CD14-positive monocyte (primary cell): Measurements from ENCODE around the gene ACER1. TPM values are rescaled to one million over a fixed set of nuclear protein-coding genes. Genes with fewer than 3 reads are reported as not detected.
A peak's percentile ranks its signal among the peaks of the same experiment; 100 is the strongest.

ENCODE experiments used
- DNase-seq, 3 donors: peaks; one replicate each; pipeline ENCODE4 v3.0.0-alpha.2; 2011 to 2022
- H2AFZ ChIP-seq: 2 replicates; pipeline ENCODE4 v1.6.0; 2012; ENCODE audit warnings: mild to moderate bottlenecking, low read depth, low read length, inconsistent platforms; ENCODE audit not compliant: insufficient read depth, poor library complexity, severe bottlenecking
- H3K27ac ChIP-seq, 2 donors: 1 replicate in 1 of 2; 2 replicates in 1 of 2; pipeline ENCODE4 v1.5.1; 2012 to 2013; ENCODE audit warnings: low read length in 2 of 2, control low read depth in 1 of 2, inconsistent platforms in 1 of 2, low read depth in 1 of 2, mild to moderate bottlenecking in 1 of 2
- H3K27me3 ChIP-seq, 2 donors: one replicate each; pipeline versions ENCODE4 v1.6.0 to v1.6.1; 2011 to 2013; ENCODE audit warnings: low read length in 2 of 2; ENCODE audit not compliant: control insufficient read depth in 2 of 2, insufficient read depth in 2 of 2
- H3K36me3 ChIP-seq, 2 donors: replicated peaks in 1 of 2; 1 replicate in 1 of 2; 2 replicates in 1 of 2; pipeline versions ENCODE4 v1.5.1 to v1.6.1; 2012 to 2013; ENCODE audit warnings: low read length in 2 of 2, control low read depth in 1 of 2, inconsistent platforms in 1 of 2, mild to moderate bottlenecking in 1 of 2; ENCODE audit not compliant: insufficient read depth in 2 of 2, control insufficient read depth in 1 of 2
- H3K4me1 ChIP-seq, 2 donors: 1 replicate in 1 of 2; 2 replicates in 1 of 2; pipeline versions ENCODE4 v1.5.1 to v1.6.1; 2012 to 2013; ENCODE audit warnings: low read length in 2 of 2, control low read depth in 1 of 2, inconsistent platforms in 1 of 2, mild to moderate bottlenecking in 1 of 2, moderate library complexity in 1 of 2; ENCODE audit not compliant: insufficient read depth in 2 of 2, control insufficient read depth in 1 of 2
- H3K4me2 ChIP-seq: replicated peaks from 2 replicates; pipeline ENCODE3; 2012; ENCODE audit warnings: low read length, moderate library complexity, mild to moderate bottlenecking; ENCODE audit not compliant: poor library complexity, severe bottlenecking; ENCODE audit errors: extremely low read depth
- H3K4me3 ChIP-seq, 3 experiments: fragments of 200-600 bp in 1 of 3; sonication (generic) in 1 of 3; replicated peaks in 1 of 3; 1 replicate in 2 of 3; 2 replicates in 1 of 3; pipeline ENCODE4 v1.5.1; 2011 to 2013; ENCODE audit warnings: low read length in 3 of 3, mild to moderate bottlenecking in 3 of 3, control low read depth in 2 of 3, low read depth in 2 of 3, inconsistent platforms in 1 of 3, moderate library complexity in 1 of 3
- H3K79me2 ChIP-seq: 2 replicates; pipeline ENCODE4 v1.6.0; 2012; ENCODE audit warnings: mild to moderate bottlenecking, control low read depth, inconsistent platforms, low read length, moderate library complexity; ENCODE audit not compliant: insufficient read depth
- H3K9ac ChIP-seq: 2 replicates; pipeline ENCODE4 v1.6.0; 2017; ENCODE audit warnings: low read length, mild to moderate bottlenecking; ENCODE audit not compliant: insufficient read depth, poor library complexity, severe bottlenecking
- H3K9me3 ChIP-seq, 2 donors: replicated peaks in 1 of 2; 1 replicate in 1 of 2; 2 replicates in 1 of 2; pipeline versions ENCODE4 v1.5.1 to v1.6.1; 2012 to 2013; ENCODE audit warnings: low read length in 2 of 2, control low read depth in 1 of 2; ENCODE audit not compliant: control insufficient read depth in 1 of 2, insufficient read depth in 1 of 2
- H4K20me1 ChIP-seq: 2 replicates; pipeline ENCODE4 v1.6.0; 2012; ENCODE audit warnings: mild to moderate bottlenecking, low read length, control low read depth, moderate library complexity; ENCODE audit not compliant: insufficient read depth
- H3K27ac Mint-ChIP-seq, 7 donors: one replicate each; pipeline ENCODE4 v1.8.0; 2020; ENCODE audit warnings: mild to moderate bottlenecking in 7 of 7, mixed read lengths in 7 of 7, moderate library complexity in 6 of 7, inconsistent platforms in 2 of 7
- H3K27me3 Mint-ChIP-seq, 3 donors: one replicate each; pipeline ENCODE4 v1.8.0; 2021 to 2022; ENCODE audit warnings: low read depth in 3 of 3, mild to moderate bottlenecking in 3 of 3, mixed read lengths in 3 of 3, moderate library complexity in 3 of 3, inconsistent platforms in 1 of 3
- H3K36me3 Mint-ChIP-seq, 2 donors: one replicate each; pipeline ENCODE4 v1.8.0; 2020; ENCODE audit warnings: mixed read lengths in 2 of 2, inconsistent platforms in 1 of 2, mild to moderate bottlenecking in 1 of 2
- H3K4me1 Mint-ChIP-seq: one replicate; pipeline ENCODE4 v1.8.0; 2020; ENCODE audit warnings: mild to moderate bottlenecking, mixed read lengths
- H3K4me3 Mint-ChIP-seq, 2 donors: one replicate each; pipeline ENCODE4 v1.8.0; 2020; ENCODE audit warnings: mild to moderate bottlenecking in 2 of 2, mixed read lengths in 2 of 2, moderate library complexity in 1 of 2
- H3K9me3 Mint-ChIP-seq, 7 donors: one replicate each; pipeline ENCODE4 v1.8.0; 2020 to 2022; ENCODE audit warnings: mixed read lengths in 7 of 7, mild to moderate bottlenecking in 6 of 7, moderate library complexity in 6 of 7, inconsistent platforms in 2 of 7
- CTCF ChIP-seq: fragments of 200-600 bp; IDR thresholded peaks from one replicate; pipeline ENCODE4 v1.8.0; 2022; ENCODE audit warnings: antibody characterized with exemption, mild to moderate bottlenecking
- WGBS: methylation state at CpG from one replicate; pipeline ENCODE4 v1.1.5; 2013; ENCODE audit warnings: missing lambda C conversion rate; ENCODE audit not compliant: insufficient coverage; 5-methylcytosine and 5-hydroxymethylcytosine counted together
- intact Hi-C, 2 donors: fragments of 100-400 bp; cut with micrococcal nuclease; formaldehyde crosslinking; loops; one replicate each; pipeline versions ENCODE4 v1.15.0 to v1.15.1; 2023
- polyA plus RNA-seq, 3 donors: library from polyadenylated mRNA; depleted of rRNA in 1 of 3; unstranded in 2 of 3; stranded (reverse) in 1 of 3; fragments of 300-500 nt in 2 of 3; fragments of >200 nt in 1 of 3; fragmentation: Illumina TruSeq in 2 of 3; gene quantifications; 1 replicate in 2 of 3; 2 replicates in 1 of 3; pipeline ENCODE4 v1.2.3, GENCODE V29; 2012 to 2021

ACER1 gene
- polyA plus RNA-seq, 3 donors = not detected

DNA sequence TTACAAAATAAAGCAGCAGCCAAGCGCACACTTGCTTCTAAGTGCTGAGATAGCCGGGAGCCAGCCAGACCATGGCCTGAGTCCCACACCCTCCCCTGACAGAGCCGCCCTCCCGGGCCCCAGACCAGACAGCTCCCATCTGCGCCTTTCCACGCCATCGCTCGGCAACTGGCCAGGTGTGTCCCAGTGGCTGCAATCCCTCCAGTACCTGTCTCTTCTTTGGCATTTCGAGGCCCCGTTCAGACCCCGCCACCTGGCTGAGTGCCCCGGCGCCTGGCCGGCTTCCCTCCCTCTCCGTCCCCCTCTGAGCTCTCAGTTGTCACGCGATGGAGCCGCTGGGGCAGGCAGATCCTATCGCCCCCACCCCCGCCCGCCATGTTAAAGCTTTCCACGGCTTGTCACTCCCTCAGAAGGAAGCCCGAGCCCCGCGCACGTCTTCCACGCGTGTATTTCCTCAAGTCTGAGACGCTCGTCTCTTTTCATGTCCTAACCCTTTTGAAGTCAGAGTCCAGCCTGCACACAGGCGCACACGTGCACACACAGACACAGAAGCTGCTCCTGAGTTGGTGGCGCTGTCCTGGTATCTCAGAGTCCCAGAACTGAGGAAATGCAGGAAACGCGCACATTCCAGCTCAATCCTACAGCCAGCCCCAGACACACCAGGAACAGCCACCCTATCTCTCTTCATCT, 61.5 kb downstream of the ACER1 start:
- no peak overlapping the region for H2AFZ ChIP-seq
- H3K27me3 ChIP-seq = no peaks in the 10 kb centered on the region
- H3K79me2 ChIP-seq = peaks cover 95% of the 10 kb centered on the region
- no peak overlapping the region for H3K4me3 ChIP-seq
- Mint-ChIP-seq H3K4me1 (peaks cover 60% of the 10 kb centered on the region), H3K27ac (peak overlapping the region in 5 of 7 donors; percentile 19 to 91 (median 50)), H3K9me3 (peaks cover 0 to 2% (median 0%) of the 10 kb centered on the region in 7 donors), H3K27me3 (peaks cover 0 to 4% (median 0%) of the 10 kb centered on the region in 3 donors), H3K36me3 (peaks cover 41 to 53% of the 10 kb centered on the region in 2 donors), H3K4me3 (no peak overlapping the region)
- WGBS = 74% methylated on average over 35 of the region's 35 CpGs
- H3K4me2 ChIP-seq = no peak overlapping the region
- no peaks in the 10 kb centered on the region for H3K9me3 ChIP-seq
- DNase-seq = no peak
- H3K36me3 ChIP-seq = peaks cover 27 to 39% of the 10 kb centered on the region in 2 donors
- intact Hi-C loops = no loop called here
- peaks cover 46 to 47% of the 10 kb centered on the region in 2 donors for H3K4me1 ChIP-seq
- no peak overlapping the region for H3K9ac ChIP-seq
- peak overlapping the region in 1 of 2 donors; percentile 89 for H3K27ac ChIP-seq
- peaks cover 65% of the 10 kb centered on the region for H4K20me1 ChIP-seq
- no peak for TF ChIP-seq CTCF

DNA sequence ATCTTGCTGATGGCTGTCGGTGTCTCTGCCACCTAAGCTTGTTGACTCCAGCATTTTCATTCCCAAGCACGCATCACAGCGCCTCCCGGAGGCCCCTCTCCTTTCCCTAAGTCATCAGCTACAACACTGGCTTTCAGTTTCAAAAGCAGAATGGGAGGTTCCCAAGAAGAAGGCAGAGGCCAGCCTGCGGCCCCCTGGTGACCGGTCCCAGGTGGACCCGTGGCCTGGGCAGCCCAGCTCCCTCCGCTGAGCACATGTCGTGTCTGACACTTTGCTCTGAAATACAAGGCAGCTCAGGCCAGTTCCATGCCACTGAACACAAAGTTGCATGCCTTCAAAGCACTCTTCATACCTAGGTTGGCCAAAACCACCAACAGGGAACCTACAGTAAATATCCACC, 62.2 kb downstream of the ACER1 start:
- no peaks in the 10 kb centered on the region for H3K9me3 ChIP-seq
- peaks cover 0 to 4% (median 0%) of the 10 kb centered on the region in 3 donors for H3K27me3 Mint-ChIP-seq
- 97% methylated on average over 7 of the region's 9 CpGs for WGBS
- intact Hi-C loops = no loop called here
- H3K4me2 ChIP-seq = no peak overlapping the region
- H3K36me3 Mint-ChIP-seq = peaks cover 45 to 54% of the 10 kb centered on the region in 2 donors
- peak overlapping the region in 1 of 2 donors; percentile 89 for H3K27ac ChIP-seq
- H3K4me1 Mint-ChIP-seq = peaks cover 54% of the 10 kb centered on the region
- H3K27ac Mint-ChIP-seq = peak overlapping the region in 4 of 7 donors; percentile 0 to 75 (median 64)
- no peaks in the 10 kb centered on the region for H3K27me3 ChIP-seq
- no peaks in the 10 kb centered on the region for H3K9me3 Mint-ChIP-seq
- no peak for TF ChIP-seq CTCF
- no peak overlapping the region for H2AFZ ChIP-seq
- DNase-seq = no peak
- peaks cover 61% of the 10 kb centered on the region for H4K20me1 ChIP-seq
- no peak overlapping the region for H3K4me3 Mint-ChIP-seq
- no peak overlapping the region for H3K4me3 ChIP-seq
- H3K79me2 ChIP-seq = peaks cover 95% of the 10 kb centered on the region
- H3K4me1 ChIP-seq = peaks cover 40 to 41% of the 10 kb centered on the region in 2 donors
- no peak overlapping the region for H3K9ac ChIP-seq
- peaks cover 30 to 45% of the 10 kb centered on the region in 2 donors for H3K36me3 ChIP-seq
